HL-60 (cell line): ENCODE measurements around the gene FIS1.
A peak's percentile ranks its signal among the peaks of the same experiment; 100 is the strongest.

ENCODE experiments used
- DNase-seq, 2 experiments: peaks; one replicate each; pipeline ENCODE4 v3.0.0-alpha.2; 2010 to 2020; ENCODE audit warnings: low read depth in 1 of 2, low spot score in 1 of 2
- H3K27ac ChIP-seq: fragments of 250-450 bp; sonication (Bioruptor Pico); replicated peaks from 2 replicates; pipeline ENCODE4 v1.5.1; 2020; ENCODE audit warnings: mild to moderate bottlenecking, moderate library complexity
- H3K27me3 ChIP-seq: fragments of 250-450 bp; sonication (Bioruptor Pico); 2 replicates; pipeline ENCODE4 v1.5.1; 2021; ENCODE audit warnings: mild to moderate bottlenecking, moderate library complexity; ENCODE audit not compliant: insufficient read depth, poor library complexity, severe bottlenecking
- H3K4me3 ChIP-seq: replicated peaks from 2 replicates; pipeline ENCODE4 v1.5.1; 2011; ENCODE audit warnings: mild to moderate bottlenecking, control low read depth, low read length; ENCODE audit not compliant: insufficient read depth
- CTCF ChIP-seq: IDR thresholded peaks from one replicate; pipeline ENCODE4 v1.5.1; 2011; ENCODE audit warnings: low read length, control low read depth, inconsistent platforms; ENCODE audit not compliant: insufficient read depth
- GABPA ChIP-seq: IDR thresholded peaks from 2 replicates; pipeline ENCODE4 v1.6.1; 2012; ENCODE audit warnings: low read depth
- POLR2AphosphoS5 ChIP-seq: IDR thresholded peaks from 2 replicates; pipeline ENCODE4 v1.6.1; 2012; ENCODE audit warnings: low read depth
- REST ChIP-seq: IDR thresholded peaks from 2 replicates; pipeline ENCODE4 v1.6.1; 2012; ENCODE audit warnings: low read depth; ENCODE audit not compliant: insufficient replicate concordance
- SPI1 ChIP-seq: IDR thresholded peaks from 2 replicates; pipeline ENCODE4 v1.6.1; 2012; ENCODE audit warnings: low read depth, mild to moderate bottlenecking, borderline replicate concordance

Gene FIS1

GRCh38 chr7:101243646-101244374 is 1.1 kb downstream of the FIS1 start:
- peak overlapping the region; percentile 88 for H3K27ac ChIP-seq
- H3K27me3 ChIP-seq: no peaks in the 10 kb centered on the region
- H3K4me3 ChIP-seq: peak overlapping the region; percentile 79
- no peak for TF ChIP-seq POLR2AphosphoS5
- no peak for TF ChIP-seq CTCF
- no peak for TF ChIP-seq GABPA
- TF ChIP-seq SPI1: no peak
- no peak for TF ChIP-seq REST
- DNase-seq: no peak

GRCh38 chr7:101241443-101242349 is 3.2 kb downstream of the FIS1 start:
- peak; percentile 78 for TF ChIP-seq POLR2AphosphoS5
- no peak for TF ChIP-seq SPI1
- peak in 1 of 2 experiments; percentile 80 for DNase-seq
- H3K4me3 ChIP-seq: no peak overlapping the region
- H3K27me3 ChIP-seq: no peaks in the 10 kb centered on the region
- H3K27ac ChIP-seq: peak overlapping the region; percentile 47

GRCh38 chr7:101241015-101241363 is 3.9 kb downstream of the FIS1 start:
- Histone ChIP-seq H3K27me3 (no peaks in the 10 kb centered on the region), H3K27ac (peak overlapping the region; percentile 37), H3K4me3 (no peak overlapping the region)
- peak in 1 of 2 experiments; percentile 85 for DNase-seq
- peak; percentile 41; the same call in 1 of the 2 replicates for TF ChIP-seq SPI1
- TF ChIP-seq POLR2AphosphoS5: no peak; the same call in 1 of the 2 replicates

GRCh38 chr7:101240226-101241014 is 4.5 kb downstream of the FIS1 start:
- H3K27ac ChIP-seq: peak overlapping the region; percentile 37
- no peak for DNase-seq
- no peak overlapping the region for H3K4me3 ChIP-seq
- H3K27me3 ChIP-seq: no peaks in the 10 kb centered on the region
- no peak for TF ChIP-seq POLR2AphosphoS5
- no peak for TF ChIP-seq REST
- no peak for TF ChIP-seq GABPA
- no peak for TF ChIP-seq SPI1
- TF ChIP-seq CTCF: no peak
